IMR-90 (cell line): ENCODE data around the gene IRF2BP2. TPM values are rescaled to one million over a fixed set of nuclear protein-coding genes. Genes with fewer than 3 reads are reported as not detected.

ENCODE experiments used
- ATAC-seq: fragments of 200-7000 bp; cut with Tn5 transposase; 2 replicates; pipeline ENCODE4 v1.9.1; 2020; ENCODE audit warnings: low read depth, mild to moderate bottlenecking, moderate library complexity
- Bru-seq: library from RNA; stranded (reverse); fragments of 400-500 nt; gene quantifications from one replicate; lab custom pipeline; 2021; lab: Mats Ljungman, UMichigan
- BruChase-seq, 2 experiments: library from RNA; stranded (reverse); fragments of 400-500 nt; gene quantifications; one replicate each; lab custom pipeline; 2021; lab: Mats Ljungman, UMichigan
- BruUV-seq: library from RNA; stranded (reverse); fragments of 400-500 nt; replicated peaks from 2 replicates; lab custom pipeline; 2021; lab: Mats Ljungman, UMichigan
- CTCF ChIA-PET: fragments of 300-600 bp; formaldehyde crosslinking; extraction: SDS; loops from one replicate; lab custom pipeline; 2021; ENCODE audit warnings: antibody characterized with exemption; lab: Yijun Ruan, JAX
- POLR2A ChIA-PET: fragments of 300-600 bp; sonication (Branson Sonifier 250); formaldehyde crosslinking; loops from one replicate; lab custom pipeline; 2022; ENCODE audit warnings: antibody characterized with exemption; ENCODE audit not compliant: unreplicated experiment; lab: Charles Lee
- DNase-seq: peaks from one replicate; pipeline ENCODE4 v3.0.0; 2013
- H2AFZ ChIP-seq: replicated peaks from 2 replicates; pipeline ENCODE3; 2013; ENCODE audit warnings: low read length, mild to moderate bottlenecking; ENCODE audit not compliant: poor library complexity
- H2AK5ac ChIP-seq: 2 replicates; pipeline ENCODE4 v1.6.1; 2013; ENCODE audit warnings: low read depth, low read length, inconsistent platforms
- H2AK9ac ChIP-seq: replicated peaks from 2 replicates; pipeline ENCODE3; 2013; ENCODE audit warnings: mild to moderate bottlenecking, low read depth, low read length, moderate library complexity; ENCODE audit not compliant: poor library complexity
- H2BK120ac ChIP-seq: 2 replicates; pipeline ENCODE4 v1.6.1; 2013; ENCODE audit warnings: low read depth, low read length, inconsistent platforms
- H2BK15ac ChIP-seq: 3 replicates; pipeline ENCODE4 v1.6.1; 2013; ENCODE audit warnings: low read depth, low read length, inconsistent platforms
- H2BK20ac ChIP-seq: 2 replicates; pipeline ENCODE4 v1.6.1; 2013; ENCODE audit warnings: low read depth, mild to moderate bottlenecking, inconsistent platforms, low read length, moderate library complexity
- H2BK5ac ChIP-seq: 2 replicates; pipeline ENCODE4 v1.6.1; 2013; ENCODE audit warnings: mild to moderate bottlenecking, low read depth, low read length, inconsistent platforms; ENCODE audit not compliant: poor library complexity, severe bottlenecking
- H3K14ac ChIP-seq: replicated peaks from 2 replicates; pipeline ENCODE4 v1.6.1; 2013; ENCODE audit warnings: low read depth, low read length, inconsistent platforms
- H3K18ac ChIP-seq: 2 replicates; pipeline ENCODE4 v1.6.1; 2013; ENCODE audit warnings: low read depth, low read length, control low read depth
- H3K23ac ChIP-seq: 2 replicates; pipeline ENCODE4 v1.6.1; 2013; ENCODE audit warnings: low read depth, low read length, inconsistent platforms
- H3K27ac ChIP-seq: 2 replicates; pipeline ENCODE4 v1.5.1; 2013; ENCODE audit warnings: mild to moderate bottlenecking, control low read depth, low read length; ENCODE audit not compliant: insufficient read depth
- H3K27me3 ChIP-seq: 2 replicates; pipeline ENCODE4 v1.6.1; 2013; ENCODE audit warnings: low read length; ENCODE audit not compliant: control insufficient read depth, insufficient read depth
- H3K36me3 ChIP-seq: 2 replicates; pipeline ENCODE4 v1.6.1; 2013; ENCODE audit warnings: low read length, mixed read lengths; ENCODE audit not compliant: control insufficient read depth, insufficient read depth
- H3K4ac ChIP-seq: 2 replicates; pipeline ENCODE4 v1.6.1; 2013; ENCODE audit warnings: low read depth, low read length, inconsistent platforms
- H3K4me1 ChIP-seq: 2 replicates; pipeline ENCODE4 v1.6.1; 2013; ENCODE audit warnings: low read length, mixed read lengths; ENCODE audit not compliant: control insufficient read depth, insufficient read depth
- H3K4me2 ChIP-seq: 2 replicates; pipeline ENCODE4 v1.6.1; 2013; ENCODE audit warnings: low read depth, mild to moderate bottlenecking, control low read depth, low read length, moderate library complexity
- H3K4me3 ChIP-seq: 2 replicates; pipeline ENCODE4 v1.5.1; 2013; ENCODE audit warnings: low read depth, mild to moderate bottlenecking, control low read depth, low read length, moderate library complexity; ENCODE audit not compliant: insufficient read depth
- H3K56ac ChIP-seq: 2 replicates; pipeline ENCODE4 v1.6.1; 2013; ENCODE audit warnings: low read length, inconsistent platforms; ENCODE audit not compliant: insufficient read depth; ENCODE audit errors: extremely low read depth
- H3K79me1 ChIP-seq, 2 experiments: 2 replicates each; pipeline ENCODE4 v1.6.1; 2013; ENCODE audit warnings: low read length in 2 of 2, inconsistent platforms in 1 of 2, low read depth in 1 of 2
- H3K9ac ChIP-seq: 2 replicates; pipeline ENCODE4 v1.6.1; 2013; ENCODE audit warnings: low read depth, low read length, control low read depth
- H3K9me1 ChIP-seq: 2 replicates; pipeline ENCODE4 v1.6.1; 2013; ENCODE audit warnings: low read length, inconsistent platforms; ENCODE audit not compliant: insufficient read depth
- H3K9me3 ChIP-seq: 2 replicates; pipeline ENCODE4 v1.6.1; 2013; ENCODE audit warnings: low read length; ENCODE audit not compliant: control insufficient read depth, insufficient read depth
- H4K20me1 ChIP-seq: 2 replicates; pipeline ENCODE4 v1.6.1; 2013; ENCODE audit warnings: low read length, inconsistent platforms; ENCODE audit not compliant: insufficient read depth
- H4K5ac ChIP-seq: 2 replicates; pipeline ENCODE4 v1.6.1; 2013; ENCODE audit warnings: mild to moderate bottlenecking, low read depth, low read length, control low read depth
- H4K8ac ChIP-seq, 2 experiments: 2 replicates each; pipeline ENCODE4 v1.6.1; 2013; ENCODE audit warnings: low read depth in 2 of 2, low read length in 2 of 2, control low read depth in 1 of 2, inconsistent platforms in 1 of 2
- H4K91ac ChIP-seq: 2 replicates; pipeline ENCODE4 v1.6.1; 2013; ENCODE audit warnings: low read depth, low read length, inconsistent platforms; ENCODE audit not compliant: insufficient read depth
- BHLHE40 ChIP-seq: fragments of 150-350 bp; IDR thresholded peaks from 2 replicates; pipeline ENCODE4 v1.6.1; 2016; ENCODE audit warnings: mild to moderate bottlenecking, low read depth, low read length
- CEBPB ChIP-seq: IDR thresholded peaks from 2 replicates; pipeline ENCODE4 v1.6.1; 2012; ENCODE audit warnings: low read depth, low read length, improper control_type of control experiment
- CHD1 ChIP-seq: IDR thresholded peaks from 2 replicates; pipeline ENCODE4 v1.6.1; 2012; ENCODE audit warnings: low read depth, low read length, improper control_type of control experiment
- FOS ChIP-seq: fragments of 150-350 bp; IDR thresholded peaks from 2 replicates; pipeline ENCODE4 v1.6.1; 2016; ENCODE audit warnings: low read depth, low read length
- MAZ ChIP-seq: IDR thresholded peaks from 2 replicates; pipeline ENCODE4 v1.6.1; 2012; ENCODE audit warnings: low read depth, mild to moderate bottlenecking, low read length, improper control_type of control experiment, moderate library complexity, borderline replicate concordance
- MXI1 ChIP-seq: IDR thresholded peaks from 2 replicates; pipeline ENCODE4 v1.6.1; 2012; ENCODE audit warnings: low read depth, mild to moderate bottlenecking, low read length, moderate library complexity, borderline replicate concordance
- NFE2L2 ChIP-seq: fragments of 150-350 bp; IDR thresholded peaks from 2 replicates; pipeline ENCODE4 v1.6.1; 2016; ENCODE audit warnings: low read depth, mild to moderate bottlenecking, low read length
- POLR2A ChIP-seq: IDR thresholded peaks from 2 replicates; pipeline ENCODE4 v1.6.1; 2012; ENCODE audit warnings: mild to moderate bottlenecking, low read depth, low read length
- RAD21 ChIP-seq: IDR thresholded peaks from 2 replicates; pipeline ENCODE4 v1.6.1; 2012; ENCODE audit warnings: low read length, improper control_type of control experiment
- RFX5 ChIP-seq: IDR thresholded peaks from 2 replicates; pipeline ENCODE4 v1.8.0; 2012; ENCODE audit warnings: low read depth, mild to moderate bottlenecking, low read length, moderate library complexity
- SMC3 ChIP-seq: fragments of 150-350 bp; IDR thresholded peaks from 2 replicates; pipeline ENCODE4 v1.6.1; 2016; ENCODE audit warnings: low read depth, mild to moderate bottlenecking, antibody characterized with exemption, low read length, moderate library complexity
- WGBS, 2 experiments: methylation state at CpG; one replicate each; pipeline versions ENCODE4 v1.1.5 to v1.1.7; 2013; ENCODE audit warnings: missing lambda C conversion rate in 2 of 2; ENCODE audit not compliant: insufficient read length in 1 of 2; ENCODE audit errors: extremely low coverage in 2 of 2; 5-methylcytosine and 5-hydroxymethylcytosine counted together
- dilution Hi-C: fragments of 300-500 bp; cut with HindIII; formaldehyde crosslinking; loops from one replicate; pipeline ENCODE4 v1.14.3; 2018; ENCODE audit warnings: low sequenced_read_pairs; ENCODE audit not compliant: unreplicated experiment
- in situ Hi-C: fragments of 300-500 bp; cut with MboI; formaldehyde crosslinking; loops from 3 replicates; pipeline ENCODE4 v1.14.3; 2019; ENCODE audit warnings: low sequenced_read_pairs, inconsistent platforms, mixed read lengths
- intact Hi-C: fragments of 100-400 bp; cut with micrococcal nuclease; formaldehyde crosslinking; loops from 2 replicates; pipeline ENCODE4 v1.10.0; 2022
- long read RNA-seq: library from polyadenylated mRNA; unstranded; transcript quantifications from one replicate; pipeline ENCODE4 v2.0.0, GENCODE V29; 2021; ENCODE audit not compliant: unreplicated experiment
- polyA plus RNA-seq, 3 experiments: library from polyadenylated mRNA; depleted of rRNA; stranded (reverse); fragments of >200 nt; gene quantifications; 2 replicates each; pipeline ENCODE4 v1.2.3, GENCODE V29; 2012; ENCODE audit warnings: low replicate concordance in 1 of 3
- total RNA-seq: library from RNA; depleted of rRNA; stranded (reverse); fragments of >200 nt; gene quantifications from 2 replicates; pipeline ENCODE4 v1.2.3, GENCODE V29; 2012; rRNA removed
- TF ChIP-seq, protein P1 (sequence below): conservative IDR thresholded peaks from 2 replicates; pipeline ENCODE4 v1.5.1; 2012; ENCODE audit warnings: mild to moderate bottlenecking, low read depth, low read length, improper control_type of control experiment
- TF ChIP-seq, protein P2 (sequence below): fragments of 150-350 bp; IDR thresholded peaks from 2 replicates; pipeline ENCODE4 v1.6.1; 2016; ENCODE audit warnings: low read depth, mild to moderate bottlenecking, low read length, moderate library complexity, borderline replicate concordance

IRF2BP2 gene
- total RNA-seq (37.2 and 47.0 TPM in 2 replicates), polyA plus RNA-seq (2012; rRNA removed) (56.5 and 66.6 TPM in 2 replicates), Bru-seq, nascent RNA (percentile 91 among the genes with signal in this experiment), BruChase-seq, experiment 1, labeled RNA remaining after a 6-hour chase (percentile 62 among the genes with signal in this experiment), BruChase-seq, experiment 2, labeled RNA remaining after a 2-hour chase (percentile 98 among the genes with signal in this experiment)
- 12.6 and 82.3 TPM in 2 replicates for polyA plus RNA-seq (2012; cell fraction: cytosol; rRNA removed)
- polyA plus RNA-seq (2012; cell fraction: nucleus; rRNA removed; ENCODE audit: low replicate concordance), result 216 and 242 TPM in 2 replicates
- long read RNA-seq, full-length matches to known transcripts, result 26 of 77 reads
- long read RNA-seq, partial matches to known transcripts, result 0 of 77 reads
- long read RNA-seq, other reads (novel, unspliced or antisense), result 51 of 77 reads

DNA sequence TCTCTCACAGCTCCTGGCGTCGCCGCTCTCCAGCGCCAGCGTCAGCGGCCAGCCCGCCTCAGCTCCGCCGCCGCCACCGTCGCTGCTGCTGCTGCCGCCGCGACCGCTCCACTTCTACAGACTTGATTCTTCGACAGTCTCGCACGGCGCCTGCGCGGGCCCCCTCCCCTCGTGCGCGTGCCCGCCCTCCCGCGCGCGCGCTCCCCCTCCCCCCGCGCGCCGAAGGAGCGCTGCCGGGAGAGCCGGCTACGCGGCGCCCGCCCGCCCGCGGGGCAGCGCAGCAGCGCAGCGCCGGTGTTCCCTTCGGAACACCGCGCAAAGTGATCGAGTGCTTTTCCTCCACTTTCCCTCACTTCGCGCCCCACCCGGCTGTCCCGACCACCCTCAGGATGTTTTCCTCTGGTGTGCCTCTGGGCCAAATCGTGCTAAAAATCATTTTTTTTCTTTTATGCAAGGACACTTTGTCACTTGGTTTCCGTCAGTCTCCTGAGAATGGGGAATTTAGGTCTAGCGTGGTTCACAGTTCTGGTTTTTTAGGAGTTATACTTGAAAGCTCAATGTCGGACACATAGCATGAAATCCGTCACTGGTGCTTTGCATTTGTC is at the start of gene IRF2BP2:
Gene IRF2BP2 (minus strand): TSS at position 118 of the 605 bp plus-strand sequence. CDS start 684 bp downstream, outside the sequence.
- Histone ChIP-seq H3K9me3 (no peaks in the 10 kb centered on the region), H4K91ac (peak within 1 kb of the TSS; percentile 87), H3K56ac (peak within 1 kb of the TSS; percentile 94), H2BK15ac (peak within 1 kb of the TSS; percentile 87), H3K4me3 (peak within 1 kb of the TSS; percentile 76), H3K27me3 (no peaks in the 10 kb centered on the region), H2AK5ac (peak within 1 kb of the TSS; percentile 87), H3K9ac (peak within 1 kb of the TSS; percentile 97), H2AFZ (peak within 1 kb of the TSS; percentile 88), H3K4ac (peak within 1 kb of the TSS; percentile 92), H2BK20ac (peak within 1 kb of the TSS; percentile 55), H3K4me1 (peaks cover 14% of the 10 kb centered on the region), H4K20me1 (peaks cover 26% of the 10 kb centered on the region), H4K8ac (peak within 1 kb of the TSS; percentile 76 to 83), H3K23ac (peak within 1 kb of the TSS; percentile 90), H3K18ac (peak within 1 kb of the TSS; percentile 97), H3K4me2 (peak within 1 kb of the TSS; percentile 98), H2BK120ac (peak within 1 kb of the TSS; percentile 61), H4K5ac (peak within 1 kb of the TSS; percentile 95), H2AK9ac (peak within 1 kb of the TSS; percentile 89), H3K36me3 (peaks cover 28% of the 10 kb centered on the region), H3K27ac (peak within 1 kb of the TSS; percentile 98), H2BK5ac (peak within 1 kb of the TSS; percentile 96), H3K79me1 (peaks cover 0 to 8% of the 10 kb centered on the region in 2 experiments; a peak in 2 of 4 replicates), H3K9me1 (no peaks in the 10 kb centered on the region), H3K14ac (peak within 1 kb of the TSS; percentile 88)
- ATAC-seq (peak; percentile 36), DNase-seq (peak; percentile 80)
- in situ Hi-C loops, result loop anchor here (5.0 to 25.0 kb wide), 4 partner anchors 112 to 472 kb away; no protein-coding TSS in a partner anchor
- WGBS, 2 experiments, result 0% methylated on average over 11 of the region's 62 CpGs; no CpG with 5 or more reads in 1 of the 2 experiments
- no TSS peak for BruUV-seq
- intact Hi-C loops, result loop anchor here (2.0 to 5.0 kb wide), 4 partner anchors 163 to 361 kb away; no protein-coding TSS in a partner anchor
- ChIA-PET POLR2A (interaction anchor here (0.8 to 2.0 kb wide), 3 partner anchors 112 to 377 kb away, joined by 3 to 7 read pairs (median 5); no protein-coding TSS in a partner anchor), CTCF (interaction anchor here (0.6 kb wide), 1 partner anchor 27 kb away, joined by 3 read pairs; no protein-coding TSS in a partner anchor)
- dilution Hi-C loops, result no loop called here
- TF ChIP-seq, protein P1, sequence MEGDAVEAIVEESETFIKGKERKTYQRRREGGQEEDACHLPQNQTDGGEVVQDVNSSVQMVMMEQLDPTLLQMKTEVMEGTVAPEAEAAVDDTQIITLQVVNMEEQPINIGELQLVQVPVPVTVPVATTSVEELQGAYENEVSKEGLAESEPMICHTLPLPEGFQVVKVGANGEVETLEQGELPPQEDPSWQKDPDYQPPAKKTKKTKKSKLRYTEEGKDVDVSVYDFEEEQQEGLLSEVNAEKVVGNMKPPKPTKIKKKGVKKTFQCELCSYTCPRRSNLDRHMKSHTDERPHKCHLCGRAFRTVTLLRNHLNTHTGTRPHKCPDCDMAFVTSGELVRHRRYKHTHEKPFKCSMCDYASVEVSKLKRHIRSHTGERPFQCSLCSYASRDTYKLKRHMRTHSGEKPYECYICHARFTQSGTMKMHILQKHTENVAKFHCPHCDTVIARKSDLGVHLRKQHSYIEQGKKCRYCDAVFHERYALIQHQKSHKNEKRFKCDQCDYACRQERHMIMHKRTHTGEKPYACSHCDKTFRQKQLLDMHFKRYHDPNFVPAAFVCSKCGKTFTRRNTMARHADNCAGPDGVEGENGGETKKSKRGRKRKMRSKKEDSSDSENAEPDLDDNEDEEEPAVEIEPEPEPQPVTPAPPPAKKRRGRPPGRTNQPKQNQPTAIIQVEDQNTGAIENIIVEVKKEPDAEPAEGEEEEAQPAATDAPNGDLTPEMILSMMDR, result 0 out of 2 replicates have a peak, but pooled peaks have one; percentile 20
- TF ChIP-seq, protein P2, sequence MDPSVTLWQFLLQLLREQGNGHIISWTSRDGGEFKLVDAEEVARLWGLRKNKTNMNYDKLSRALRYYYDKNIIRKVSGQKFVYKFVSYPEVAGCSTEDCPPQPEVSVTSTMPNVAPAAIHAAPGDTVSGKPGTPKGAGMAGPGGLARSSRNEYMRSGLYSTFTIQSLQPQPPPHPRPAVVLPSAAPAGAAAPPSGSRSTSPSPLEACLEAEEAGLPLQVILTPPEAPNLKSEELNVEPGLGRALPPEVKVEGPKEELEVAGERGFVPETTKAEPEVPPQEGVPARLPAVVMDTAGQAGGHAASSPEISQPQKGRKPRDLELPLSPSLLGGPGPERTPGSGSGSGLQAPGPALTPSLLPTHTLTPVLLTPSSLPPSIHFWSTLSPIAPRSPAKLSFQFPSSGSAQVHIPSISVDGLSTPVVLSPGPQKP, result no peak
- TF ChIP-seq FOS (no peak), POLR2A (peak; percentile 98), MAZ (peak; percentile 84), CEBPB (no peak), BHLHE40 (no peak), MXI1 (no peak), NFE2L2 (no peak), RAD21 (peak; percentile 18; the same call in 1 of the 2 replicates), SMC3 (no peak), CHD1 (peak; percentile 96), RFX5 (no peak)
